CD4-positive, alpha-beta T cell treated with Interferon gamma for 1 hour (primary cell): ENCODE results near the gene TTLL6.

Source experiments
- DNase-seq: peaks from one replicate; pipeline ENCODE4 v3.0.0-alpha.2; 2020

The TTLL6 gene

DNA sequence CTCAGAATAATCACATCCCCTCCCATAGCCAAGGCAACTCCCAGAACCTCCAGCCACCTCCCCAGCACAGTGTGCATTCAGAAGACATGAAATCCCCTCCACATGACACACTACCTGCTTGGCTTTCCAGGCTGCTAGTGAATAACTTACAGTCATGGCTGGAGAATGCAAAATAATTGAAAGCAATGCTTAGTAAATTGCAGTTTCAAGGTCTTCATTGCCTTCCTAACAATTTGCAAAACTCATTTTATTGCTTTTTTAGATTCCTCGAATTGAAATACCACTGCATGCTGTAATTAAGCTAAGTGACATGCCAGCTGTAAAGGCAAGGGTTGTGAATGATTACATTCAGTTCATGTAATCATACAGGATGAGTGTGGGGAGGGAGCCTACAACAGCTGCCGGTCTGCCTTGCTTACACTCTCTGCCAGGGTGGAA, 59.5 kb downstream of the TTLL6 start:
- no peak for DNase-seq

DNA sequence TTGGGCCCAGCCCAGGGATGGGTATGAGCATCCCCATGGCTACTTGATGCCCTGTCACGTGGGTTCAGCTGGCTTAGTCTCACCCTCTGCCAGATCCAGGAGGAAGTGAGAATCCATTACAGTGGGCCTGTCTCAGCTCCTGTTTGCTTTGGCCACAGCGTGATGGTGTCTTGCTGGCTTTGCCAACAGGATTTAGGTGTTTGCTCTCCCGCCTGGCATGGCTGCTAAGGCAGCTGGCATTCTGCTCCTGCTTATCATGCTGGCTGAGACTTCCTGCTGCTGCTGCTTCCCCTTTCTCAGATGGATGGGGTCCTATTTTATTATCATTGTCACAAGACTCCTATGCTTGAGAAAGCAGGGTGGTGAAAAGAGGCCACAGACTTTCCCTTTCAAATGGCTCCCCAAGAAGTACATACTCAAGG, 60.2 kb downstream of the TTLL6 start:
- no peak for DNase-seq

DNA sequence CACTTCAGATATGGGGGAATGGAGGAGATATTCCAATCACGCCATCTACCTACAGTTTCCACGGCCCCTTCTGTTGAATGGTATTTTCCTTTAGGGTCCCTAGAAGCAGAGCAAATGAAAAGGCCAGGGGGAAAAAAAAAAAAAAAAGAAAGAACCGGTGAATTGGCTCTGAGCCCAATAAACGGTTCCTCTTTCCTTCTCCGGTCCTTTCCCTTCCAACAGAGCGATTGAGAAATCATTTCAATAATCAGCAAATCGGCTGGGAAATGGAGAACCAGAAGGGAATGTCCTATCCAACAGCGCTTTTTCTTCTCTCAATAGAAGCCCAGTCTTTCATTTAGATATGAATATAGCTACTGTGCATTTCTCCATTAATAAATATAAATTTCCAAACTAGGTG, 61.7 kb downstream of the TTLL6 start:
- no peak for DNase-seq

DNA sequence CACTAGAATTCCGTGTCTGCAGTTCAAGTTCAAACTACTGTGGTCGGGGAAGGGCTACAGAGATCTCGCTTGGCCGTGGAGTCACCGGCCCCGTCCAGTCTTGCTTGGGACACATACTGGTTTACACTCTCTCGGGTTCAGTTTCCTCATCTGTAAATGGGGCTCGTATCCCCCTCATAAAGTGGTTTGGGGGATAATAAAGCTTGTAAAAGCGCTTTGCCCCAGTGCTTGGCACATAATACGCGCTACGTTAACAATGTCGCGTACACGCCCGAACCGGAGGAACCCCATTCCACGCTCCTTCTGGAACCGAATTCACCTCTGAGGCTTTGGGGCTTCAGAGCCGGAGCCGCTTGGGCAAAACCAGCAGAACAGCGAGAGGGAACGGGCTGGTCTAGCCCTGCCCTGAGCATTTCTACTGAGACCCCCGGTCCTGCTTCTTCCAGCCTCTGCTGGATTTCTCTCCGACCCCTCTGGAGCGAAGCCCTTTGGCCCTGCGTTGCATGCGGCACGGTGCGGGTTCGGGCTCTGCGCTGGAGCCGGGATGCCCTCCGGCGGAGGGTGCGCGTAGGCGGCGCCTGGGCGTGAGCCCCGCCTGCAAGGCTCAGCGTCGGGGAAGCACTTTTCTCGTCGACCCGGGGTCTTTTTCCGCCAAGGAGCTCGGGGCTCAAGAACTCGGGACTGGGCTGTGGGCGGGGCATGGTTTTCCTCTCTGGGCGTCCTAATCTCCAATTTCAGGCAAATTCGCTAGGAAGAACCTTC, 62.3 kb downstream of the TTLL6 start:
- no peak for DNase-seq

DNA sequence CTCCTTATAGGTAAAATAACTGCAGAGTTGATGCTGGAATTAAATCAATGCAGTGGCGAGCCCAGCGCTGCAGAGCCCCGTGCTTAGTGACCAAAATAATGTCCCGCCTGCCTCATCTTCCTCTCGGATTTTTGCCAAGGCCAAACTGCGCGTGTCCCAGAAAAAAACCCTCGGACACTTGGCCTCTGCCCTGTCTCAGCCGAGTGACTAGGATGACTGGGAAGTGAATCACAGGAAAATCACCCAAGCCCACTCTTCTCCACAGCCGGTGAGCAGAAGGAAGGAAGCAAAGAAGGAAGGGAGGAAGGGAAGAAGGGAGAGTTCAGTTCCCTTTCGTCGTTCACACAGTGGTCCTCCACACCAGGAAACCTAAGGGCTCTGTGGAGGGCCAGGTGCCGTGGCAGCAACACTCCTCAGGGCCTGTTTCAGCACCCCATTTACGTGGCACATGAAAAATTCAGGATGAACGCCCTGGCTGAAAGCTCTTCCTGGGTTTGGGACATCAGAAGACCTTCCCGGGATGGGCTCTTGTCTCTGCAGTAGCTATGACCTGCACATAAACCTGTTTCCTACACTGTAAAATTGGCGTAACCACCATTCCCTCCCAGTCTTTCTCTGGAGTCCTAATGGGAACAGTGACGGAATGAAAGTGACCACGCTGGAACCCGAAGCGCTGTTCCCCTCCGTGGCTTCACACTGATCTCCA, 63.1 kb downstream of the TTLL6 start:
- no peak for DNase-seq

DNA sequence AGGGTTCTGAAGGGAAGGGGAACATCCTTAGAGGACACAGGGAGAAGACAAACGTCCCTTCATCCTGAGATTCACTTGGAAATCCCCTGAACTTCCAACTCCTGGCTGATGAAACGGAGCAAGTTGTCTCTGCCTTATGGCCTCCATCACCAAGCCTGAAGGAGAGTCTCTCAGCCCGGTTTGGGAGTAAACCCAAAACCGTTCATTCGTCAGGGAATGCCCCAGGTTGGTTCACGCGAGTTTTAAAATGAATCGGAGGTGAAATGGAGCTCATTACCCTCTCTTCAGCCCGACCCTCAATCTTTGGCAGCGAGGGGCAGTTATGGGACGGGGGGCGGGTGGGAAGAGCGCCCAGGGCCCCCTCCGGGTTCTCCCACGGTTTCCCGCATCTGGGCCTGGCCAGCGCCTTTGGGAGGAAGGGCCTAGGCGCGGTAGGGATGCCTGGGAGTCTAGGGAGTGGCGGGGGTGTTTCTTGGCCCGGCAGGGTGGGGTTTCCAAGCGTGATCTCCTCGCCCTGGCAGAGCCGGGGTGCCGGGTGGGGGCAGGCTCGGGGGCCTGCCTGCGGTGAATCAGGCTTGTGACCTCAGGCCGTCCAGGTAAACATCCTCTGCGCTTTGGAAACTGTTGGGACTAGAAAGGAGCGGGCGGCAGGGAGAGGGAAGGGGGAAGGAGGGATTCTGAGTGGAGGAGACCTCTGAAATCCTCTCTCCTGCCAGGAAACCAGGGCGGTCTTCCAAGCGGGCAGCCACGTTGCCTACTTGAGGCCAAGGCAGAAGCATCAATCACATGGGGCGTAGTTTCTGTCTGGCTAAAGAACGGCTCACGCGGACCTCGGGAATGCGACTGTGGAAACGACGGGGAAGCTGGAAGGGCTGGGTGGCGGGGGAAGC, 64.4 kb downstream of the TTLL6 start:
- DNase-seq: no peak

DNA sequence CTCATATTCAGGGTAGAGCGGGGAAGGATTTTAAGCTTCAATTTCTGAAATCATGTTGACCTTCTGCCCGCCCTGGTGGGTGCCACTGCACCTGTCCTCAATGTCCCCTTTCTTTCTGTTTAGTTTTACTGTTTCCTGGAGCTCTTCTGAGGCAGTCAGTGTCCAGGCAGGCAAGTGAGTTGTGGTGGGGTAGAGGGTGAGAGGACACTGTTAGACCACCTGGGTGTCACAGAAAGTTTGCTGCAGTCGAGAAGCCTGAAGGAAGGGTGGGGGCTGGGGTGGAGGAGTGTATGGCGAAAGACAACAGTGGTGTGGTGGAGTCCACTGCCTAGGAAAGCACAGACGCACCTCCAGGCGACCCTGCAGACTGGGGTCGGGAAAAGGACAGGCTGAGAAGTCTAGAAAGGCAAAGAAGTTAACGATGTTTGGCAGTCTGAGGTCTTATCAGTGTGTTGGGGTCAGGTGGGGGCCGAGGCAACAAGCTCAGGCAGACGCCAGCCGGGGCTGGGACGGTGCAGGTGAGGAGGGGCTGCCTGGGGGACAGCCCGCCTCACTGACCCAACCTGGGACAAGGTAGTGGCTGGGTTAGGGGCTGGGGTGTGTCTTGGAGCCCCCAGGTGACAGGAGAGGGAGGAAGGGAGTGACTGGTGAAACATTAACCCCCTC, 65.2 kb downstream of the TTLL6 start:
- no peak for DNase-seq

DNA sequence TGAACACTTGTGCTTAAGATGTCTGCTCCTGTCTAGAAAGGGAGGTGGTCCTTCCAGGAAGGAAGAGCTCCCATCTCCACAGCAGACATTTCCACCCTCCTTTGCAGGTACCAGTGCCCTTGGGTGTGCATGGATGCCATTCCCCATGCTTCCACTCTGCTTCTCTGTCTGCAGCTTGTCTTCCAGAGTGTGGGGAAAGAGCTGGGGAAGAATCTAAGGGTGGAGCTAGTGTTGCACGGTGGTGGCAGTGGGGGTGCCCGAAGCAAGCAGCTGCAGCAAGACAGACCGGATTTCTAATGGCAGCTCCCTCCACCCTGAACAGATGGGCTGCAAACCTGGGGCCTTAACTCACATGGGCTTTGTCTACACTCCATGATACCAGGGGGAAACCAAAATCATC, 65.9 kb downstream of the TTLL6 start:
- DNase-seq: no peak

DNA sequence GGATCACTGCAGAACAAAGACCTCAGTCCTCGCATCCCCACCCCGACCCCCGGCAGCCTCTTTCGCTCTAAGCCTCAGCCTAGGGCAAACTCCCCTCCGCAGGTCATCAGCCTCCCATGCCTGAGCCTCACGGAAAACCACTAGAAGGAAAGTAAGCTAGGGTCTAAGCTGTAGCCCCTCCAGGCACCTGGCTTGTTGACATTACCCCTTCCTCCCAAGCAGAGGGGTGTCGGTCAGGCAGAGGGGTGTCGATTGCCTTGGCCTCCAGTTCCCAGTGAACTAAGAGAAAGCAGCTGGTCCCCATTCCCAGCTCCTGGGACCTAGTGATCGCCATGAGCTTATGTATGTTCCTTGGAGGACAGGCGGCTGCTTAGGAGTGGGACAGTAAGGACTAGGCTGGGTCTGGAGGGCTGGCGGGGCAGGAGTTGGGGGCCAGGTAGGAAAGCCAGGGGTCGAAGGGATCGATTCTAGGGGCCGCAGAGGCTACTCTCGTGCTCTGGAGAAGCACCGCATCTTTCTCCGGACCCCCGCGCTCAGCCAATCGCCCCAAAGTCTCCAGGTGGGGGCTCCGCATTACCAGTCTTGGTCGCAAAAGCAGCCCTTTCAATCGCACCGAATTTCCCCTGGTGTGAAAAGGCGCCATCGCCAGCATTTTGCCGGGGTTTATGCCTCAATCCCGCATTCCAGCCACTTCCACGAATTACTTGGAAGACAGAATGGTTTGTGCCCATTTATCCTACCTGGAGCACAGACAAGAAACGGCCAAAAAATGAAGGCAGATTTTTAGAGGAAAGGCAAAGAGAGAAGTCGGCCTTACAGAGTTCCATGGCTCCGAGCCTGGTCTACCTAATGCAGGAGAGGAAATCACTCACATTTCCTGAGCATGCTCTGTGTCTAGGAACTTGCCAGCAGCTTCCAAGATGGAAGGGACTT, 67.1 kb downstream of the TTLL6 start:
- DNase-seq: no peak

DNA sequence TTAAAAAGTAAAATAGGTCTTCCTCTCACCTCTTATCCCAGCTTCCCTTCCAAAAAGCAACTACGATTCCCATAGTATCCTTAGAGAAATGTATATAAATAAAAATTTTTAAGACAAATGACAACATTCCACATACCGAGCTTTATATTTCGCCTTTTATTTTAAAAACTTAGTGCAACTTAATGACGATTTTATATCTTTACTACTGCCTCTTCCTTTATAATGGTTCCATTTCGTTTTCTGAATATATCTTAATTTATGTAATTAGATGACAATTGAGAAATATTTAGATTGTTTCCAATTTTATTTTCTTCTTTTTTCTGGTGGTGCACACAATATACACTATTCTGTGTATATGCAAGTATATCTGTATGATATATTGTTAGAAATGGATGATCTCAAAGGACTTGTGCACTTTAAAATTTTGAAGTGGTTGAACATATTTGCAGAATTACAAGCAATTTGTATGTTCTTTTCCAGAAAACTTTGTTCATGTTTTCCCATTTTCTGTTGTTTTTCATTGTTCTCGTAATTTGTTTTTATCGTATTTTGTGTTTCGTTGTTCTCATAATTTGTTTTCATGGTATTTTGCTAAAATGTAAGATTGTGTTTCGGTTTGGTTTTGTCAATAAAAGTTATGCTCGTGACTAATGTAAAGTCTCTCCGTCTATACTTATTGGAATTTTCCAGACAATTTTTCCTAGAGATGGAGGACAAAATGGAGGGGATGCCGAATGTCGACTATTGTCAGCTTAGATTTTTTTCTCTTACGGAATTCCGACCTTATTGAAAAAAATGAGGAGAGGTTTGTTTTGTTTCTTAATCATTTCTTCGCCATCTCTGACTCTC, 68.1 kb downstream of the TTLL6 start:
- no peak for DNase-seq

DNA sequence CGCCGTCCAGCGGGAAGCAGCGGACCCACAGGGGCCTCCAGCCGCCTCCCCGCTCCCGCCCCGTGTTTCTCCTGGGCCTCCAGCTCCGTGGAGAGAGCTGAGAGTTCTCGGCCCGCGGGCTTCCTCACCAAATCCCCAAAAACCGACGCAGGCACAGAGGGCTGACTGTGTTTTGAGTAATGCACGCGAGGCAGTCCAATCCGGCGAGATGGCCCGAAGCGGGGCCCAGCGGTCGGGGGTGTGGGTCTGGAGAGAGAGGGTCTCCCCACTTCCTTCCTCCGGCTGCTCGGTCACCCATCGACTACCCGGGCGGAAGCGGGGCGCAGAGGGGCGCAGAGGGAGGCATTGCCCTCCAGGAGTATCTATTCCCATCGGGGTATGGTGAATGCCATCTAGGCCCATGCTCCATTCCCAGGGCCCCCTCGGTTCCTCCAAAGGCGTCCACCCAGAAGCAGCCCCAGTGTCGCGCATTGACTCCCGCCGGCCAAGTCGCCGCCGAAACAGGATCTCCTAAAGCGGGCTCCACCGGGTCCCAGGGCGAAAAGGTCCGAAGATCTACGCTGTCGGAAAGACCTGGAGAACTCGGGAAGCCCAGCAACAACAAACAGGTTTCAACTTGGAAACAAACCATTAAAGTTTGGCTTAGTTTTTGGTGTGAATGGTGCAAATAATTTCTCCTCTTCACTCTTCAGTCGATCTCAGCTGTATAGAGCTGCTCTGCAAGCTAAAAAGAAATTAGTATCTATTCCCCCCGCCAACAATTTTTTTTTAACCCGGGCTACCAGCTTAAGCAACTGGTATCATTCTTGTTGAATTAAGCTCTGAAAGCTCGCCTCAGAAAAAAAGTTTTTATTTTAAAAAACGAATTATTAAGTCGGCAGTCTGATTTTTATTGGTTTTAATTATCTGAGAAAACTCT, 69.3 kb downstream of the TTLL6 start:
- no peak for DNase-seq

DNA sequence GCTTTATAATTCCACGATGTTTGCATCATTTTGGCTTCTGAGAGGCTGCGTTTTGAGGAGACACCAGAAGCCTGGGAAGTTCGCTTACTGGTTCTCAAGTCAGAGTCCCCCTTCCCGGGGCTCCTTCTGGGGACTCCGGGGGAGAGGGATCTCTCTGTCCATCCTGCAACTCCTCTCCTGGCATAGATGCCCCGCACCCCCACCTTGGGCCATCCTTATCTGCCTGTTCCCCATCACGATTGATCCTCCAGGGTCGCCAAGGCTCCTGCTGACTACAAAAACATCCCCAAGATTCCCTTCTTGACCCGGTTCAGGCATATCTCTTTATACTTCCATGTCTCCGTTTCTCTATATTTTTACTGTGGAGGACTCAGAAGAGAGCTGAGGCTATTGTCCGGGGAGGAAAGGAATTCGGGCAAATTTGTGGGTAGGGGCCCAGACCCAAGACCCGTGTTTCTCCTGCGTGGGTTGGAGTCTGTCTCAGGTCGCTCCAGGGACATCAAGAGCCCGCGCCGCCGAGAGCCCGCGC, 70.0 kb downstream of the TTLL6 start:
- no peak for DNase-seq

DNA sequence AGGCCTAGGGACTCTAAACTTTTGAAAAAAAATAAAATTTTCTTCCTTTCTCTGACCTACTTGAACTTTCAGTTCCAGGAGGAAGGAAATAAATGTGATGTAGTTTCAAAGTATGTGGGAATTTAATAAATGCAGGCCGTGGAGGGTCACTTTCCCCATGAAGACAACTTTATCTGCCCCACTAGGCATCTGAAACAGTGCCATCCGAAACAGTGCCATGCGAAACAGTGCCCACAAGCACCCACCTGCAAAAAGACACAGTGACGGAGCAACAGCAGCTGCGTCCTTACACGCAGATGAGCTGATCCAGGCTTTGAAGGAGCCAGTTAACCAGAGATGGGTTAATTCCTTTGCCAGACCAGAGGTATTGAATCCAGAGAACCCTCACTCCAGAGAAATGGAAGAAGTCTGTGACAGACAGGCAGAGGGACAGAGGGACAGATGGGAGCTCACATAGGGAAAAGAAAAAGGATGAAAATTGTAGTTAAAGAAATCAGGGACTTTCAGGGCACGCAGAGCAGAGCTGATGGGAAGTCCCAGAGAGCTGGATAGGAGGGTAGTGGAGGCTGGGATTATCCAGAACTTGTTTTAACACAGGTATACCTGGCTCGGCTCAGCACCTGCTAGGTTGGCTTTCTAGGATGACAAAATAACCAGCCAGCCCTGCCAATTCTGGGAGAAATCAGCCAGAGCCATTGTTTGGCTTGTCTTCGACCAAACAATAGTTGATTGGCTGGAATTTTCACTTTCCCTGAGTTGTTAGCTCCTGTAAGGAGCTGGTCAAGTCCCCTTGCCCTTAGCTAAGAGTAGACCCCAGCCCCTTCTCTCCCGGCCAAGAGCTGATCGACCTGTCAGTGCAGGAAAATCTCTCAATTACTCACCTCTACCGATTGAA, 71.4 kb downstream of the TTLL6 start:
- DNase-seq: no peak

DNA sequence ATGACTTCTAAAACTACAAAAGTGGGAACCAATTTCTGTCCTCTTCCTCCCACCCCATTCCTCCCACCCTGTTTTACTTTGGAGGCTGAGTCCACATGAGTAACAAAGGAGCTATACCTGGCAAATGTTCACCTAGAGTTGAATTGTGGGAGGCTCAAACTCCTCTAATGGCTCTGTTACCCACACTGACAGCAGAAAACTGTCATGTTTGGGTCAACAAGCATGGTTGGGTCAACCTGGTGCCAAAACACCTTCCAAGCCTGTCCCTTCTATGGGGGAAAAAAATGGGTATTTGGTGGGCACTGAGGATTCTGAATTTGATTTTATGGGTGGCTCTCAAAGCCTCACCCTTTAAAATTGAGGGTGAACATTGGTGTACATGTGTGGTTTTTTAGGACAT, 76.5 kb downstream of the TTLL6 start:
- no peak for DNase-seq

DNA sequence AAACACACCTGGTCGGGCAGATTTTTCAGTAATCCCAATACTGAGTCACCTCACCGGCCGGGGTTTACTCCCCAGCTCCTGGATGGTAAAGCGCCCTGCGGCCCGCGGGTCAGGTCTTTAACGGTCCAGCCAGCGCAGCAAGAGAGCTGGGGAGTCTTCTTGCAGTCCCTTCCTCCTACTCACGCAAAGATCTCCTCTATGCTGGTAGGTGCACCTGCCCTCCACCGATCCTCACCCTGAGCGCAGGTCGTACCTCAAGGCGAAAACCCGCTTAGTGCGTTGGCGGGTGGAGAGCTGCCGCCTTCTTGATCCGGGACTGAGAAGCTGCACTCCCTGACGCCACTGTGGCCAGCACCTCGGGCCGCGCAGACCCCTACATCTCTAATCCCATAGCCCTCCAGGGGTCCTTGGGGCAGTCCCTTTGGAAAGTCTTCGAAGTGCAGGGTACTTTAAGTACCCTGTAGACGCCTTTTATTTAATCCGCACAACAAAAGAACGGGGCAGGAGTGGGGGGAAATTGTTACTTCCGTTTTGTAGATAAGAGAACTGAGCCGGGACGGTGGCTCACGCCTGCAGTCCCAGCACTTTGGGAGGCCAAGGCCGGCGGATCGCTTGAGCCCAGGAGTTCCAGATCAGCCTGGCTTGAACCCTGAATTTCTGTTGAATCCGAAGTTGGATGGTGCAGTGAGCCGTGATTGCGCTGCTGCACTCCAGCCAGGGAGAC, 78.1 kb downstream of the TTLL6 start:
- DNase-seq: no peak

DNA sequence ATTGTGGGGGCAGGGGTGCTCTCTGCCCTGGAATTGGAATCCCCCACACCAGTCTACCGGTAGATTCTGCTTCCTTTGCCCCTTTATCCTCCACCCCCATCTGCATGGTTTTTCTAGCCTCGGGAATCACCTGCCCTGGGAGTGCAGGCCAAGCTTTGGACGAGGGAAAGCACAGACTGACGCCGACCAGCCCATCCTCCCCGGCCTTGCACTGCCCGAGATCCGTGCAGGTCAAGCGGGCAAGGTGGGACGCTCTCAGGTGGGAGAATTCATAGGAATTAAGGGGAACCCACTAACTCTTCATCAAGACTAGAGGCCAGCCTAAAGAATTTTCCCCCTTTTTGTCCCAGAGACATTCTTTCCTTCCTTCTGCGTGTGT, 78.6 kb downstream of the TTLL6 start:
- DNase-seq: no peak

DNA sequence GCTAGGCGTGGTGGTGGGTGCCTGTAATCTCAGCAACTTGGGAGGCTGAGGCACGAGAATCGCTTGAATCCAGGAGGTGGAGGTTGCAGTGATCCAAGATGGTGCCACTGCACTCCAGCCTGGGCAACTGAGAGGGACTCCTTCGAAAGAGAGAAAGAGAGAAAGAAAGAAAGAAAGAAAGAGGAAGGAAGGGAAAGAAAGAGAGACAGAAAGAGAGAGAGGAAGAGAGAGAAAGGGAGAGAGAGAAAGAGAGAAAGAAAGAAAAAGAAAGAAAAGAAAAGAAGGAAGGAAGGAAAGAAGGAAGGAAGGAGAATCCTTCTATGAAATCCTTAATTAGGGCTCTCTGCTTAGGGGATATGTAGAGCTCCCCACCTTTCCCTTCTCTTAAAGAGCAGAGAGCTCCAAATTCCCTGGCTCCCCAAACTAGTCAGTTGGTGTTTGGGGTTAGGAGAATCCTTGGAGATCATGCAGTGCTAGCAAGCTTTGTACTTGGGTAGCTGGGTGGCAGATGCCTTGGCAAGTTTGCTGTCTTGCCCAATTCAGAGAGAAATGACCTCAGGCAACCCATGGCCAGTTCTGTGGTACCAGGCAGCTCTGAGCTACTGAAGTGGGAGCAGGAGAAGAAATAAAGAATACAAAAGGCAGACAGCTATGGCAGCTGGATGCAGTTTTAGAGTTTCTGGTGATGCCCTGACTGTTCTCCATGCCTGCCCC, 79.5 kb downstream of the TTLL6 start:
- DNase-seq: no peak
